K562 (cell line): ENCODE measurements around the gene NPR2. TPM values are rescaled to one million over a fixed set of nuclear protein-coding genes. Genes with fewer than 3 reads are reported as not detected.
A peak's percentile ranks its signal among the peaks of the same experiment; 100 is the strongest.

ENCODE experiments used
- CGGBP1 ChIP-seq: fragments of 250-450 bp; sonication (Bioruptor Pico); IDR thresholded peaks from 2 replicates; pipeline ENCODE4 v1.9.0; 2021; ENCODE audit warnings: mild to moderate bottlenecking
- CHAMP1 ChIP-seq: fragments of 450-650 bp; IDR thresholded peaks from 2 replicates; pipeline ENCODE4 v1.6.1; 2016; ENCODE audit warnings: mild to moderate bottlenecking
- CREM ChIP-seq: IDR thresholded peaks from 2 replicates; pipeline ENCODE4 v1.6.1; 2014; ENCODE audit warnings: antibody characterized with exemption, low read depth
- GTF3C2 ChIP-seq: IDR thresholded peaks from 3 replicates; pipeline ENCODE4 v1.6.1; 2011; ENCODE audit warnings: borderline replicate concordance, mild to moderate bottlenecking, moderate library complexity; ENCODE audit not compliant: insufficient read length; ENCODE audit errors: extremely low read depth
- HMGXB4 ChIP-seq: sonication (generic); formaldehyde crosslinking; IDR thresholded peaks from 2 replicates; pipeline ENCODE4 v1.8.1; 2023; ENCODE audit warnings: mild to moderate bottlenecking, missing genetic modification reagents
- KAT2B ChIP-seq: IDR thresholded peaks from one replicate; pipeline ENCODE4 v1.6.1; 2012; ENCODE audit warnings: low read depth, mild to moderate bottlenecking, control low read depth, inconsistent platforms, low read length, moderate library complexity
- MAX ChIP-seq: sonication (generic); formaldehyde crosslinking; IDR thresholded peaks from 2 replicates; pipeline ENCODE4 v1.9.0; 2022; ENCODE audit warnings: mild to moderate bottlenecking, missing genetic modification reagents
- RNF2 ChIP-seq: sonication (generic); IDR thresholded peaks from 2 replicates; pipeline ENCODE4 v1.6.1; 2016
- YY1 ChIP-seq, 3 experiments: IDR thresholded peaks; 2 replicates each; pipeline ENCODE4 v1.6.1; 2011; ENCODE audit warnings: low read length in 2 of 3, mild to moderate bottlenecking in 2 of 3, moderate library complexity in 2 of 3, borderline replicate concordance in 1 of 3, control low read depth in 1 of 3, low read depth in 1 of 3; ENCODE audit not compliant: insufficient read depth in 3 of 3, insufficient replicate concordance in 2 of 3, control insufficient read depth in 1 of 3, insufficient read length in 1 of 3; ENCODE audit errors: extremely low read depth in 1 of 3
- ZNF592 ChIP-seq: fragments of 450-650 bp; IDR thresholded peaks from 2 replicates; pipeline ENCODE4 v1.6.1; 2017; ENCODE audit warnings: antibody characterized with exemption, mild to moderate bottlenecking
- ZNF740 ChIP-seq, 3 experiments: fragments of 200-800 bp in 1 of 3; sonication (Bioruptor generic) in 1 of 3; sonication (generic) in 1 of 3; formaldehyde crosslinking in 1 of 3; IDR thresholded peaks; 2 replicates each; pipeline versions ENCODE4 v1.6.1 to v1.8.0; 2016 to 2022; ENCODE audit warnings: mild to moderate bottlenecking in 2 of 3, missing compliant biosample characterization in 2 of 3, missing genetic modification characterization in 2 of 3, missing genetic modification reagents in 1 of 3
- polyA plus RNA-seq, 8 experiments: library from polyadenylated mRNA; depleted of rRNA in 4 of 8; stranded (reverse) in 5 of 8; unstranded in 3 of 8; fragments of >200 nt; fragmentation: Nextera tagmentation in 2 of 8; fragmentation: Illumina TruSeq in 1 of 8; extraction: Ambion mirVana in 2 of 8; extraction: Trizol in 1 of 8; gene quantifications; 2 replicates each; pipeline versions ENCODE4 v1.2.1 to v1.2.3, GENCODE V29; 2011 to 2014; ENCODE audit warnings: inconsistent platforms in 1 of 8, missing spikeins in 1 of 8
- total RNA-seq, 7 experiments: library from RNA; depleted of rRNA in 6 of 7; stranded (reverse); fragments of >200 nt in 6 of 7; fragmentation: Illumina TruSeq in 2 of 7; extraction: Trizol in 2 of 7; gene quantifications; 2 replicates each; pipeline versions ENCODE4 v1.2.1 to v1.2.3, GENCODE V29; 2011 to 2021; ENCODE audit warnings: low replicate concordance in 1 of 7

Gene NPR2
- total and polyA plus RNA-seq, 9 of the 15 experiments (the other 6 are each of a cell fraction or from before 2014, with no cell fraction given): 2.4 to 12.9 (median 6.0) TPM

GRCh38 chr9:35757226-35757891, 34.0 kb upstream of the NPR2 start (continued):
- TF ChIP-seq MAX (no peak), YY1 (IDR thresholded peaks at IDR 0.05; ENCODE audit: borderline replicate concordance in 1 of 3, control insufficient read depth in 1 of 3, extremely low read depth in 1 of 3, insufficient read depth in 3 of 3, insufficient read length in 1 of 3, insufficient replicate concordance in 2 of 3, low read depth in 1 of 3, low read length in 2 of 3) (peak in 1 of 3 experiments; percentile 22), RNF2 (no peak), KAT2B (no peak), ZNF592 (0 out of 2 replicates have a peak, but pooled peaks have one; percentile 28), CREM (0 out of 2 replicates have a peak, but pooled peaks have one; percentile 13), ZNF740 (CRISPR knock-in tag; IDR thresholded peaks at IDR 0.05) (no peak; the same call in 1 of the 2 replicates), ZNF740 (tag; IDR thresholded peaks at IDR 0.05) (no peak), CGGBP1 (CRISPR knock-in tag) (no peak), HMGXB4 (no peak), GTF3C2 (no peak), CHAMP1 (no peak)
